ENCODE data around the gene LDLRAD4.

GRCh38 chr18:13444430-13445240 lies 226.1 kb downstream of the LDLRAD4 start:
- TF ChIP-seq, protein P1, sequence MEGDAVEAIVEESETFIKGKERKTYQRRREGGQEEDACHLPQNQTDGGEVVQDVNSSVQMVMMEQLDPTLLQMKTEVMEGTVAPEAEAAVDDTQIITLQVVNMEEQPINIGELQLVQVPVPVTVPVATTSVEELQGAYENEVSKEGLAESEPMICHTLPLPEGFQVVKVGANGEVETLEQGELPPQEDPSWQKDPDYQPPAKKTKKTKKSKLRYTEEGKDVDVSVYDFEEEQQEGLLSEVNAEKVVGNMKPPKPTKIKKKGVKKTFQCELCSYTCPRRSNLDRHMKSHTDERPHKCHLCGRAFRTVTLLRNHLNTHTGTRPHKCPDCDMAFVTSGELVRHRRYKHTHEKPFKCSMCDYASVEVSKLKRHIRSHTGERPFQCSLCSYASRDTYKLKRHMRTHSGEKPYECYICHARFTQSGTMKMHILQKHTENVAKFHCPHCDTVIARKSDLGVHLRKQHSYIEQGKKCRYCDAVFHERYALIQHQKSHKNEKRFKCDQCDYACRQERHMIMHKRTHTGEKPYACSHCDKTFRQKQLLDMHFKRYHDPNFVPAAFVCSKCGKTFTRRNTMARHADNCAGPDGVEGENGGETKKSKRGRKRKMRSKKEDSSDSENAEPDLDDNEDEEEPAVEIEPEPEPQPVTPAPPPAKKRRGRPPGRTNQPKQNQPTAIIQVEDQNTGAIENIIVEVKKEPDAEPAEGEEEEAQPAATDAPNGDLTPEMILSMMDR (IDR thresholded peaks at IDR 0.05; ENCODE audit: borderline replicate concordance, extremely low read depth, low read length, poor library complexity, severe bottlenecking), result no peak
- TF ChIP-seq EZH2 (IDR thresholded peaks at IDR 0.05; ENCODE audit: borderline replicate concordance, low read depth, low read length, severe bottlenecking), result no peak

Measured in DND-41 (cell line).